NCI-H2029 treated with DMSO at 0.1 percent for 48 hours (cell line): ENCODE results near the gene MBLAC1.

Experiments used
- DNase-seq: peaks from one replicate; lab custom pipeline; 2025; lab: John Stamatoyannopoulos, UW

Gene MBLAC1

GRCh38 chr7:100153708-100154535 lies 27.2 kb downstream of the MBLAC1 start:
- no peak for DNase-seq

- no peak for DNase-seq
Measured at GRCh38 chr7:100154651-100155491, 28.1 kb downstream of the MBLAC1 start.

GRCh38 chr7:100155553-100156317 lies 29.0 kb downstream of the MBLAC1 start:
- no peak for DNase-seq

GRCh38 chr7:100156331-100157068 lies 29.7 kb downstream of the MBLAC1 start:
- no peak for DNase-seq

GRCh38 chr7:100157069-100157333 lies 30.2 kb downstream of the MBLAC1 start:
- no peak for DNase-seq

GRCh38 chr7:100157334-100158228 lies 30.8 kb downstream of the MBLAC1 start:
- no peak for DNase-seq

- DNase-seq, result peak; percentile 60
Measured at GRCh38 chr7:100158229-100159098, 31.7 kb downstream of the MBLAC1 start, which contains the start of gene TRAPPC14. Gene TRAPPC14 (minus strand): TSS chr7:100158723. CDS start chr7:100158499, 224 bp downstream.

GRCh38 chr7:100159099-100159623 lies 32.4 kb downstream of the MBLAC1 start:
- no peak for DNase-seq

- no peak for DNase-seq
Measured at GRCh38 chr7:100160067-100160466, 33.3 kb downstream of the MBLAC1 start.

GRCh38 chr7:100163006-100163531 lies 36.3 kb downstream of the MBLAC1 start:
- no peak for DNase-seq

GRCh38 chr7:100163871-100164270 lies 37.1 kb downstream of the MBLAC1 start:
- DNase-seq, result no peak

GRCh38 chr7:100166317-100166940 lies 39.7 kb downstream of the MBLAC1 start:
- DNase-seq, result no peak

- no peak for DNase-seq
Measured at GRCh38 chr7:100166970-100167911, 40.5 kb downstream of the MBLAC1 start.

GRCh38 chr7:100167912-100168323 lies 41.2 kb downstream of the MBLAC1 start:
- DNase-seq, result no peak

GRCh38 chr7:100169147-100169850 lies 42.5 kb downstream of the MBLAC1 start:
- DNase-seq, result no peak

GRCh38 chr7:100170101-100170897 lies 43.5 kb downstream of the MBLAC1 start:
- no peak for DNase-seq
